Activated naive CD8-positive, alpha-beta T cell treated with anti-CD3 and anti-CD28 coated beads for 36 hours (primary cell): Measurements from ENCODE around the gene IVNS1ABP. TPM values are rescaled to one million over a fixed set of nuclear protein-coding genes. Genes with fewer than 3 reads are reported as not detected.

Experiments used
- DNase-seq: peaks from one replicate; pipeline ENCODE4 v3.0.0; 2021
- H3K27ac Mint-ChIP-seq: one replicate; pipeline ENCODE4 v1.8.0; 2022; ENCODE audit warnings: mild to moderate bottlenecking, moderate library complexity, mixed read lengths
- H3K27me3 Mint-ChIP-seq: one replicate; pipeline ENCODE4 v1.8.0; 2022; ENCODE audit warnings: mild to moderate bottlenecking, mixed read lengths
- H3K36me3 Mint-ChIP-seq: one replicate; pipeline ENCODE4 v1.8.0; 2021; ENCODE audit warnings: mild to moderate bottlenecking, mixed read lengths
- H3K4me1 Mint-ChIP-seq: one replicate; pipeline ENCODE4 v1.8.0; 2021; ENCODE audit warnings: mixed read lengths
- H3K4me3 Mint-ChIP-seq: one replicate; pipeline ENCODE4 v1.8.0; 2022; ENCODE audit warnings: mild to moderate bottlenecking, moderate library complexity, mixed read lengths
- H3K9me3 Mint-ChIP-seq: one replicate; pipeline ENCODE4 v1.8.0; 2022; ENCODE audit warnings: mixed read lengths
- total RNA-seq, 2 experiments: library from RNA; stranded (reverse); gene quantifications; one replicate each; pipeline ENCODE4 v1.2.3, GENCODE V29; 2021

Gene IVNS1ABP
- total RNA-seq, 2 experiments from 2014 or later = 137 to 139 TPM

- Mint-ChIP-seq H3K9me3 (peaks cover 7% of the 10 kb centered on the region), H3K27me3 (no peaks in the 10 kb centered on the region), H3K27ac (peak overlapping the region; percentile 100), H3K4me1 (peaks cover 53% of the 10 kb centered on the region), H3K4me3 (peak overlapping the region; percentile 95), H3K36me3 (peaks cover 58% of the 10 kb centered on the region)
- peak; percentile 90 for DNase-seq
Measured at GRCh38 chr1:185316163-185317033, 645 bp downstream of the IVNS1ABP start.

GRCh38 chr1:185315445-185316071, 1.5 kb downstream of the IVNS1ABP start:
- Mint-ChIP-seq H3K4me1 (peaks cover 55% of the 10 kb centered on the region), H3K4me3 (peak overlapping the region; percentile 95), H3K27me3 (no peaks in the 10 kb centered on the region), H3K9me3 (peaks cover 3% of the 10 kb centered on the region), H3K36me3 (peaks cover 52% of the 10 kb centered on the region), H3K27ac (peak overlapping the region; percentile 100)
- DNase-seq = no peak

- Mint-ChIP-seq H3K4me3 (peak overlapping the region; percentile 95), H3K27me3 (no peaks in the 10 kb centered on the region), H3K36me3 (peaks cover 47% of the 10 kb centered on the region), H3K27ac (peak overlapping the region; percentile 75), H3K9me3 (peaks cover 3% of the 10 kb centered on the region), H3K4me1 (peaks cover 54% of the 10 kb centered on the region)
- no peak for DNase-seq
Measured at GRCh38 chr1:185314411-185314810, 2.6 kb downstream of the IVNS1ABP start.

- peaks cover 39% of the 10 kb centered on the region for H3K4me1 Mint-ChIP-seq
- DNase-seq = no peak
- no peaks in the 10 kb centered on the region for H3K27me3 Mint-ChIP-seq
- H3K27ac Mint-ChIP-seq = no peak overlapping the region
- peak overlapping the region; percentile 95 for H3K4me3 Mint-ChIP-seq
- no peaks in the 10 kb centered on the region for H3K9me3 Mint-ChIP-seq
- H3K36me3 Mint-ChIP-seq = peaks cover 49% of the 10 kb centered on the region
Measured at GRCh38 chr1:185312361-185313138, 4.5 kb downstream of the IVNS1ABP start.

- H3K4me1 Mint-ChIP-seq = peaks cover 36% of the 10 kb centered on the region
Measured at GRCh38 chr1:185311589-185312225, 5.3 kb downstream of the IVNS1ABP start.

GRCh38 chr1:185309566-185309965, 7.5 kb downstream of the IVNS1ABP start:
- H3K27ac Mint-ChIP-seq = no peak overlapping the region
- no peaks in the 10 kb centered on the region for H3K9me3 Mint-ChIP-seq
- peaks cover 49% of the 10 kb centered on the region for H3K36me3 Mint-ChIP-seq
- H3K27me3 Mint-ChIP-seq = no peaks in the 10 kb centered on the region
- H3K4me1 Mint-ChIP-seq = peaks cover 31% of the 10 kb centered on the region
- DNase-seq = no peak
- no peak overlapping the region for H3K4me3 Mint-ChIP-seq

More at GRCh38 chr1:185311589-185312225, 5.3 kb downstream of the IVNS1ABP start:
- Mint-ChIP-seq H3K27me3 (no peaks in the 10 kb centered on the region), H3K27ac (no peak overlapping the region), H3K9me3 (no peaks in the 10 kb centered on the region), H3K36me3 (peaks cover 54% of the 10 kb centered on the region), H3K4me3 (peak overlapping the region; percentile 27)
- DNase-seq = no peak

GRCh38 chr1:185308126-185308525, 8.9 kb downstream of the IVNS1ABP start:
- H3K36me3 Mint-ChIP-seq = peaks cover 45% of the 10 kb centered on the region
- no peak overlapping the region for H3K4me3 Mint-ChIP-seq
- no peaks in the 10 kb centered on the region for H3K27me3 Mint-ChIP-seq
- no peak overlapping the region for H3K27ac Mint-ChIP-seq
- H3K4me1 Mint-ChIP-seq = peaks cover 22% of the 10 kb centered on the region
- no peaks in the 10 kb centered on the region for H3K9me3 Mint-ChIP-seq
- DNase-seq = no peak

- Mint-ChIP-seq H3K9me3 (no peaks in the 10 kb centered on the region), H3K4me1 (peaks cover 5% of the 10 kb centered on the region), H3K36me3 (peaks cover 41% of the 10 kb centered on the region), H3K27me3 (no peaks in the 10 kb centered on the region), H3K4me3 (no peak overlapping the region), H3K27ac (no peak overlapping the region)
- no peak for DNase-seq
Measured at GRCh38 chr1:185305419-185305818, 11.6 kb downstream of the IVNS1ABP start.

GRCh38 chr1:185300152-185300551, 16.9 kb downstream of the IVNS1ABP start:
- Mint-ChIP-seq H3K9me3 (no peaks in the 10 kb centered on the region), H3K27ac (no peak overlapping the region), H3K4me3 (no peak overlapping the region), H3K4me1 (peaks cover 7% of the 10 kb centered on the region), H3K27me3 (no peaks in the 10 kb centered on the region), H3K36me3 (peaks cover 49% of the 10 kb centered on the region)
- no peak for DNase-seq

GRCh38 chr1:185297982-185298381, 19.1 kb downstream of the IVNS1ABP start:
- peaks cover 50% of the 10 kb centered on the region for H3K36me3 Mint-ChIP-seq
- no peak for DNase-seq
- H3K27me3 Mint-ChIP-seq = no peaks in the 10 kb centered on the region
- no peak overlapping the region for H3K4me3 Mint-ChIP-seq
- H3K27ac Mint-ChIP-seq = no peak overlapping the region
- H3K9me3 Mint-ChIP-seq = no peaks in the 10 kb centered on the region
- peaks cover 3% of the 10 kb centered on the region for H3K4me1 Mint-ChIP-seq

GRCh38 chr1:185295091-185295490, 22.0 kb downstream of the IVNS1ABP start:
- Mint-ChIP-seq H3K27me3 (no peaks in the 10 kb centered on the region), H3K36me3 (peaks cover 49% of the 10 kb centered on the region), H3K27ac (no peak overlapping the region), H3K9me3 (no peaks in the 10 kb centered on the region), H3K4me3 (no peak overlapping the region), H3K4me1 (peaks cover 8% of the 10 kb centered on the region)
- no peak for DNase-seq

- peaks cover 1% of the 10 kb centered on the region for H3K9me3 Mint-ChIP-seq
- no peak overlapping the region for H3K27ac Mint-ChIP-seq
- H3K4me3 Mint-ChIP-seq = no peak overlapping the region
- H3K27me3 Mint-ChIP-seq = no peaks in the 10 kb centered on the region
- DNase-seq = no peak
- peaks cover 53% of the 10 kb centered on the region for H3K36me3 Mint-ChIP-seq
- H3K4me1 Mint-ChIP-seq = peaks cover 8% of the 10 kb centered on the region
Measured at GRCh38 chr1:185293967-185294542, 23.0 kb downstream of the IVNS1ABP start.

- Mint-ChIP-seq H3K27me3 (no peaks in the 10 kb centered on the region), H3K9me3 (peaks cover 1% of the 10 kb centered on the region), H3K4me3 (no peak overlapping the region), H3K27ac (no peak overlapping the region), H3K4me1 (peaks cover 12% of the 10 kb centered on the region), H3K36me3 (peaks cover 46% of the 10 kb centered on the region)
- no peak for DNase-seq
Measured at GRCh38 chr1:185292237-185292636, 24.8 kb downstream of the IVNS1ABP start.

- no peak for DNase-seq
- Mint-ChIP-seq H3K27me3 (no peaks in the 10 kb centered on the region), H3K9me3 (peaks cover 1% of the 10 kb centered on the region), H3K27ac (no peak overlapping the region), H3K4me1 (peaks cover 12% of the 10 kb centered on the region), H3K4me3 (no peak overlapping the region), H3K36me3 (peaks cover 44% of the 10 kb centered on the region)
Measured at GRCh38 chr1:185291652-185292051, 25.4 kb downstream of the IVNS1ABP start.
